Hematopoietic multipotent progenitor cell treated with erythropoietin and hydrocortisone succinate and interleukin-3 and kit ligand, for 8 days (in vitro differentiated cells): ENCODE data around the gene UQCC5.

Source experiments
- DNase-seq: peaks from one replicate; pipeline ENCODE4 v3.0.0-alpha.2; 2015

Gene UQCC5

DNA sequence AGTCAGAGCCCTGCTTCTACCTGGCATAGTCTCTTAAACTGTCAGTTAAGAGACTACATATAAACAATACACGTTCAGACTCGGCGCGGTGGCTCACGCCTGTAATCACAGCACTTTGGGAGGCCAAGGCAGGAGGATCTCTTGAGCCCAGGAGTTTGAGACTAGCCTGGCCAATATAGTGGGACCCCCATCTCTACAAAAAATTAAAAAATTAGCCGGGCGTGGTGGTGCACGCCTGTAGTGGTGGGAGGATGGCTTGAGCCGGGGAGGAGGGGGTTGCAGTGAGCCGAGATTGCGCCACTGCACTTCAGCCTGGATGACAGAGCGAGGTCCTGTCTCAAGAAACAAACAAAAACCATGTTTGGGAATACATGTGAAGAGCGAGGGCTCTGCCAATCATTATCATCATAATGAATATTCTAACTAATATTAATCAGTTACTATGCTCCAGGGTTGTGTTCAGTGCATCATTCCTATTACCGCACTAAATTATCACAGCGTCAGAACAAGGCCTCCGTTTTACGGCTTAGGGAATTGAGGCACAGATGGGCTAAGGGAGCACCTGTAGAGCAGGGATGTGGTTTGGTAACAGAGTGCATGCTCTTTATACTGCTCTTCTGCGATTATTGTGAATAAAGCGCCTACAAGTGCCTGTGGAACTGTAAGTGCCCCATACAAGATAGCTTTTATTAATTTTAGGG lies 844 bp upstream of the UQCC5 start:
- no peak for DNase-seq

DNA sequence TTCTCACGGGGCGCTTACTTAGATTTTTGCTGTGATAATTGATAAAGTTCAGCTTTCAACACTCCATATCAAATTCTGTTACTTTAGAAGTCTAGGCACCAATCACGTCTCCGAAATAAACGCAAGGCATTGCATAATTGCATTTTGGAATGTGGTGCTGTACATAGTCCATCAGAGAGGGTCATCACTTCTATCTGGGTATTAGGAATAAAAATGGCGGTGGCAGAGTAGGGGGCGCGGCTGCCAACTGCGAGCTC lies 365 bp upstream of the UQCC5 start:
- no peak for DNase-seq

- DNase-seq = no peak
Observed at GRCh38 chr3:52537165-52537620, 788 bp downstream of the UQCC5 start.

DNA sequence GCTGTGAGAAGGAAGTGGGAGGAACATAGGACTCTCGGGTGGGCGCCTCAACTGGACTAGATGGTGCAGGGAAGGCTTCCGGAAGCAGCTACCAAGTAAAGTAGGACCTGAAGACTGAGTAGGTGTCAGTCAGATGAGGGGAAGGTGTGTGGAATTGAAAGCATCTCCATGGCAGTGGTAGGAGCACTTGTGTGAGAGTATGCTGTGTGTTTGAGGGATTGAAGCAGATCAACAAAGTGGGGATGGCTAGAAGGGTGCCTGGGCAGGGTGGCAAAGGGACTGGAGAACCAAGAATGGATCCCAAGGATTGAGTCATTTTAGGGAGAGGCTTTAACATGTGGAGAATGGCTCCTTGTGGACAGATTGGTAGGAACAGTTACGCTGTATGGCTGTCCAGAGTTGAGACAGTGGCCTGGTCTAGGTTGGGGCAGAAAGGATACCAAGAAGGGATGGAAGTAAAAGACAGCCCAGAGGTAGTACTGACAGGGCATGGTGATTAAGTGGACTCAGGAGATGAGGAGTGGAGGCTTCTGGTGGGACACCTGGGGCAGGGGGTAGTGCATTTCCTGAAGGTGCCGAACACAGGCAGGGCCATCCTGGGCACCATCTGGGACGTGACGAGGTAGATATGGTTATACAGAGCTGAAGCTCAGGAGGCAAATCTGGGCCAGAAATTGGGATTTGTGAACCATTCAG lies 1.5 kb downstream of the UQCC5 start:
- no peak for DNase-seq

DNA sequence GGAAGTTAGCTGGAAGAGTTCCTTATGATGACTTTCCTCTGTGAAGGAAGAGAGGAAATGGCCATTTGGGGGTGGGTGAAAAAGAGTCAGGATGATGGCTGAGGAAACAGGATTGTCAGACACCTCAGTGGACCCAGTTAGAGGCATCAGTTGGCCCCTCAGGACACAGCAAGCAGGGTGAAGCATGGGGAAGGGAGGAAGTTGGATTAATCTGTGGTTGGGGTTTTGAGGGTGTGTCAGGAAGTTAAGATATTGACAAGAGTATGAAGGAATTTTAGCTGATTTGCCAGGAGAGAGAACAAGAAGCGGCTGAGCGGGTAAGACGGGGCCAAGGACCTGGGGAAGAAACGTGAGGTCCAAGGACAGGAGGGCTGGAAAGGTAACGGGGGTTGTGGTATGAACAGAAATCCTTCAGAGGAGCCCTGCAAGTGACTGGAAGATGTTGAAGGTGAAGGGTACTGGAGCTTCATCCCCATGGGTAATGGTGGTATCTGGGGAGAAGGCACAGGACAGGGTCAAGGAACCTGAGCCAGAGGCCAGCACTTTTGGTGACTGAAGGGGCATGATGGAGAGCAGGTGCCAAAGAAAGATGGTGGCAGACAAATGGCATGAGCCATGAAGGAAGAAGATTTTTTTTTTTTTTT lies 2.7 kb downstream of the UQCC5 start:
- no peak for DNase-seq

DNA sequence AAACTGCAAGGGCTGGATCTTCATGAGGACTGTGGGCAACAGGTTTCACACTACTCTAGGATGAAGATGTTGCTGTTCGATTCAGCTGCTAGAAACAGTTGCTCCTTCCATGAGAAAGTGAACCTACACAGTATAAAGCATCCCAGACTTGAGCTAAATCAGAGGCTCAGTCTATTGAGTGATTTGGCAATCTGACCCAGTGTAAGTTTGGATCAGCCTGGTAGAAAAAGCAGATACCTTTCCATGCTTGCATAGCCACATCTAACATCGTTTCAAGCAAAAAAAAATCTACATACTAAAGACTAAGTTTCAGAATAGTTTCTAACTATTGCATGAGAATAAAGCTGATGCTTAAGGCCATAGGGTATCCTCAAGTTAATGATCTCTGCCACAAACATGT lies 4.6 kb downstream of the UQCC5 start:
- DNase-seq = no peak

DNA sequence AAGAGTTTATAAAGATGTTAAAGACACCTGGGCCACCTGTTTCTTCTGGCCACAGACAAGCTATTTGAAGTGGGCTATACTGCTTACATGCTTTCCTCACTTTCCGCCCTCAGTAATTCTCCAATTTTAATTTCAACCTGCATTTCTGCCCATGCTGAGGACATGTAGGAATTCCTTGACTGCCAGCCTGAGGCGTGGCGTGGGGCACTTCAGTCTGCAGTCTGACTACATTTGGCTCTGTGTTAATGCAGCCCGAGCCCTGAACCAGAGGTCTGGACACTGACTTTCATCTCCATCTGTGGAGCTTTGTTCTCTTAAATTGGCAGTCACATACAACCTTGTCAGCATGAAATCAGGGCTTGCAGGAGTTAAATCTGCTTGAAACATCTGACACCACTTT lies 8.5 kb downstream of the UQCC5 start:
- no peak for DNase-seq

- DNase-seq = no peak
Observed at GRCh38 chr3:52546111-52546901, 9.9 kb downstream of the UQCC5 start.

DNA sequence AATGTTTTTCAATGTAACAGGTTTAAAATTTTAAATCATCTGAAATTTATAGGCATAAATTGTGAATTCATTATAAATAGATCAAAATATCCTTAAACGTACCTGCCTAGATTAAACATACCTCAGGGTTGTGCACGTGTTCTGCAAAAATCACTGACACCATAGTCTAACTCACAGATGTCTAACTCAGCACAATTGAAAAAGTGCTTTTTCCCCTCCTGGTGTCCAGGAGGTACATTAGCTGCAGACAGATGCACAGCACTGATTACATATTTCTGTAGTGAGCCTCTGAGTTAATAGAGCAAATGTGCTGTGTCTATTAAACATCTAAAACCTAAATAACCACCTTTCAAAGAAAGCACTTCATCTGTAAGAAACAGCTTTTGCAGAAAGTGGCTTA lies 10.7 kb downstream of the UQCC5 start:
- no peak for DNase-seq

DNA sequence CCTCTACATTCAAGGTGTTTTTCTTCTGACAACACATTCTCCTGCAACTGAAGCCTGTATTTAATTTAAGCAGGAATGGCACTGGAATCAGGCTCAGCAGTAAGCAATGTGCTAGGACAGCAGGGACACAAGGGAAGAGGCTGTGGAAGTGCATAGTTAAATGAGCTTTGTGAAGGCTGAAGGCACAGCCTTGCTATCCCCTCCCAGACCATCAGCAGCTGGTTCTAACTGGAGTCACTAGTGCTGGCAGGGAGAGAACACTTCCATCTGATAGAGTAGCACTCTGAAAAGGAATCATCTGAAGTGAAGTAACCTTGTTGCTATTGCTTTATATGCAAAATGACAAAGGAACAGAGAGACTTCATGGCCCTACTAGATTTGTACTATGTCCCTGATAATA lies 14.7 kb downstream of the UQCC5 start:
- no peak for DNase-seq

- DNase-seq = no peak
Observed at GRCh38 chr3:52552089-52552488, 15.7 kb downstream of the UQCC5 start.

DNA sequence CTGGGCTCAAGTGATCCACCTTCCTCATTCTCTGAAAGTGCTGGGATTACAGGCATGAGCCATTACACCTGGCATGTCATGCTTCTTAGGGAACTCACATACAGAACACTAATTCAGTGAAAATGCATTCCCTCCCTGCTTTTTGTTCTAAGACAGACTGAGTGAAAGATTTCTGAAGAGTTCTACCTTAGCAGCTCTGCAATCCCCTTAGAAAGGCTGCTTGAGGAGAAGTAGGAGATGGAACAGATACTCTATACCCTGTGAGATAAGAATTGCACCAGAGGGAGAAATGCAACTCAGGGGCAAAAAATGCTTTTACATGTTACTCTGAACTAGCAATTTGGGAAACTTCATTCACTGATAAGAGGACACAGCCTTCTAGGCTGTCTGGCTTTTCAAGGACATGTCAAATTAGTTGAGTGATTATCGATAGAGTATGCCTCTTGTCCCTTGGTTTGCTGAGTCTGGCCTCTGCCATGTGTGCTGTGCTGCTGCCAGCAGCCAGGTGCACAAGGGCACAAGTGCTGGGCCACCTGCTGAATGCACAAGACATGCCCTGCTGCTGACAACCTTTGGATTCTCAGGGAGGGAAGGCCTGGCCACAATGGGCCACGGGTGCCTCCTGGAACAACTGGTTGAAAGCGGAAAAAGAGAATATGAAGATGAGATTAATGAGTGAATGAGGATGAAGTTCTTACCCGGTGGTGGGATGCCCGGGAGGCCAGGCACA lies 17.8 kb downstream of the UQCC5 start:
- DNase-seq = no peak

GRCh38 chr3:52555056-52555455 lies 18.7 kb downstream of the UQCC5 start:
- DNase-seq = no peak

GRCh38 chr3:52557011-52557960 lies 20.9 kb downstream of the UQCC5 start:
- DNase-seq = no peak

GRCh38 chr3:52558436-52558835 lies 22.0 kb downstream of the UQCC5 start:
- DNase-seq = no peak

DNA sequence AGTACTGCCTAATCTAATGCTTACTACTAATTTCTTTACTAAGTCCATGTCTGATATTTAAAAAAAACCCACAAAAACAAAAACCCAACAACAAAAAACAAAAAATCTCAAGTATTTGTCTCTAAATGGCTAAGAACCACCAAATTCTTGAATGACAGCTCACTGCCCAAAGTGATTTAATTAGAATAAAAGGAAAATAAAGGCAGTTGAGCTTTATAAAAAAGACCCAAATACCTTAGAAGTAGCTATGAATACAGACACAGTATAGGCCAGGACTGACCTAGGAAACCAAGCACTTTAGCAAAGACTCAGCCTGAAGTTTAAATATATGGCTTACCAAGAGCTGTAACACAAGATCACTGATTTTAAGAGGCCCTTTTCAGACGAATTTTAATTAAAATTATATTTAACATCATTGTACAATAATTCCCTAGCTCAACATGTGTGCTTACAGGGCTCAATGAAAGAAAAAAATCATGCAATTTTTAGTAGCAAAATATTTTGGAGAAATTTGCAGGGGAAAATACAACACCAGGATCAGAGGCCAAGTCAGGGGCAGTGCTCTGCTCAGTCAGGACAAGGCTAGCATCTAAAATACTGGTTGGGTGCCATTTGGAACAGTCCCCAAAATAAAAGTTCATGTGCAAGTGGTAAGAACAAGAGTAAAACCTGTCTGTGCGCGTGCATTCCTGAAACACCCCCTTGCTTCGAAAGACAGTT lies 24.8 kb downstream of the UQCC5 start:
- DNase-seq = no peak

- DNase-seq = no peak
Observed at GRCh38 chr3:52563984-52564383, 27.6 kb downstream of the UQCC5 start.

GRCh38 chr3:52568069-52568468 lies 31.7 kb downstream of the UQCC5 start:
- no peak for DNase-seq

DNA sequence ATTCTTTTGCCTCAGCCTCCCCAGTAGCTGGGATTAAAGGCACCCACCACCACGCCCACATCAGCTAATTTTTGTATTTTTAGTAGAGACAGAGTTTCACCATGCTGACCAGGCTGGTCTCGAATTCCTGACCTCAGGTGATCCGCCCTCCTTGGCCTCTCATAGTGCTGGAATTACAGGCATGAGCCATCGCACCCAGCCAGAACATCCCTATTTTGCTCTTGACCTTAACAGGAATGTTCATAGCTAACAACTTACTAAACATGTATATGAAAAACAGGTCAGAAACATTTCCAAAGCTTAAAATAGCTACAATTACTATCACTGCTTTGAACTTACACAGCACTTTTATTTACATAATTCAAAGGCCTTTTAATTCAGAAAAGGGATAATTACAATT lies 33.7 kb downstream of the UQCC5 start:
- DNase-seq = no peak

GRCh38 chr3:52572221-52572620 lies 35.8 kb downstream of the UQCC5 start:
- peak; percentile 35 for DNase-seq
